ENCODE data around the gene ATP2B3.

ATP2B3 gene

DNA sequence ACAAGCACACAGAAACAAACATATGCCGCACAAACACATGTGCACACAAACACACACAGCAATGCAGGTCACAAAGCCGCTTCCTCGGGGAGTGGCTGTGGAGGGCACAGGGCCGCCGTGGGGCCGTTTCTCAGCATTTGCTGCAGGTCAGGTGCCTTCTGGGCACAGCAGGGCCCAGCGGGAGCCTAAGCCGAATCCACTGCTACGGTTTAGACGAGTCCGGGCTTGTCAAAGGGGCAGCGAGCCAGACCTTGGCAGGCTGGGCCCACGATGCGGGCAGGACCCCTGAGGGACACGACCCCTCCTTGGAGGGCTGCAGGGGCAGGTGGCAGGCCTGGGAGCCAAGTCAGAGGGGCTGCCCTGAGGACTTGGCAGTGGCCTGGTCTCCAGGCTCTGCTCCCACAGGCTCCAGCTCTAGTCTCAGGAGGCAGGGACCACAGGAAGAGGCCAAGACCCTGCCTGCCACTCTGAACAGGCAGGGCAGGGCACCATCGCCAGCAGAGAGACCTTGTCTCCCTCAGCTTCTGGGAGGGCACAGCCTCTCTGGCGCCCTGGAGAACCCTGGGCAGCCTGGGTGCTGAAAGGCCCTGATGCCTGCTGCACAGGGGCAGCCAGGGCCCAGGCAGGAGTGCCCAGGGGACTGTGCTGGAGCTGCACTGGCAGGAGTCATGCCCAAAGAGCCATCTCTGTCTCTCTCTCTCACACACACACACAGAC is 5.5 kb upstream of the ATP2B3 start:
- no peak for DNase-seq

DNA sequence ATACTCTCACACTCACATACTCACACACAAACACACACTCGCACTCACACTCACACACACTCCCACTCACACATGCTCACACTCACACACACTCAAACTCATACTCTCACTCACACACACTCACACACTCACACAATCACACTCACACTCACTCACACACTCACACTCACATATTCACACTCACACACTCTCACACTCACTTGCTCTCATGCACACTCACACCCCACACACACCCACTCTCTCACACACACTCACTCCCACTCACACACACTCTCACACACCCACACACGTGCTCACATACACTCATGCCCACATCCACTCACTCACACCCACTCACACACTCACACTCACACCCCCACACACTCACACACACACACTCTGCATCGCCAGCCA is 4.9 kb upstream of the ATP2B3 start:
- DNase-seq = no peak

DNA sequence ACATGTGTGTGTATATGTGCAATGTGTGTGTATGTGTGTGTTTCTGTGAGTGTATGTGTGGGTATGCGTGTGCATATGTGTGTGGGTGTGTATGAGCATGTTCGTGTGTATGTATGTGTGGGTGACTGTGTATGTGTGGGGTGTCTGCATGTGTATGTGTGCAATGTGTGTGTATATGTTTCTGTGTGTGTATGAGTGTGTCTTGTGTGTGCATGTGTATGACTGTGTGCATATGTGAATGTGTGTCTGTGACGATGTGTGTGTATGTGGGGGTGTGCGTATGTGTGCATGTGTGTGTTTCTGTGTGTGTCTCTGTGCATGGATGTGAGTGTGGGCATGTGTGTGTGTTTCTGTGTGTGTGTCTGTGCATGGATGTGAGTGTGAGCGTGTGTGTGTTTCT is 4.2 kb upstream of the ATP2B3 start:
- DNase-seq = no peak

DNA sequence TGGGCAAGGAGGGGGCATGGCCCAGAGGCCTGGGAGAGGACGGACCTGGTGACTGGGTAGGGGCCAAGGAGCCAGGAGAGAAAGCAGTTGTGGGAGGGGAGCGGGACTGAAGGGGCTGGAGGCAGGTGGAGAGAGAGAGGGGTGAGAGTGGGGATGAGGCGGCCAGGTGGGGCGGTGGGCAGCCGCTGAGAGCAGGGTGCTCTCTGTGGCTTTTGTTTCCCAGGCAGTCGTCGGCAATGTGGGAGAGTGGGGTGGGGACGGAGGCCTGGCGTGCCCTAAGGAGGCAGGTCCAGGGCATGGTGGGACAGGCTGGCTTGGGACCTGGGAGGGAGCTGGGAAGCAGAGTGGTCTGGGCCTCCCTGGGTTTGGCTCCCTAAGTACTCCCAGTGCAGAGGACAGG is 3.2 kb upstream of the ATP2B3 start:
- no peak for DNase-seq

DNA sequence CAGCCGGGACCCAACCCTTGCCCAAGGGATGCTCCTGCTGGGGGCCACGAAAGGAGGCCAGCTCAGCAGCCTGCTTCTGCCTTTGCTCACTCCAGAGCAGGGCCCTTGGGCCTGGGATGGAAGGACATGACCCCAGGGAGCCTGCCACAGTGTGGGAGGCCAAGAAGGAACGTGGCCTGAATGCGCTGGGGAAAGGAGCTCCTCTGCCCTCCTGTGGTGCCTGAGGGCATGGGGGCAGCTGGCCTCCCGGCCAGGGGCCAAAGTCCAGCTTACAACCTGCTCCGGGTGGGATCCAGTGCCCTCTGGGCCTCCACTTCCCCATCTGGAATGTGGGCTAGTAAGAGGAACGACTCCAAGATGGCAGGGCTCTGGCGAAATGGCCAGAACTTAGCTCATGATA is 2.0 kb upstream of the ATP2B3 start:
- DNase-seq = no peak

DNA sequence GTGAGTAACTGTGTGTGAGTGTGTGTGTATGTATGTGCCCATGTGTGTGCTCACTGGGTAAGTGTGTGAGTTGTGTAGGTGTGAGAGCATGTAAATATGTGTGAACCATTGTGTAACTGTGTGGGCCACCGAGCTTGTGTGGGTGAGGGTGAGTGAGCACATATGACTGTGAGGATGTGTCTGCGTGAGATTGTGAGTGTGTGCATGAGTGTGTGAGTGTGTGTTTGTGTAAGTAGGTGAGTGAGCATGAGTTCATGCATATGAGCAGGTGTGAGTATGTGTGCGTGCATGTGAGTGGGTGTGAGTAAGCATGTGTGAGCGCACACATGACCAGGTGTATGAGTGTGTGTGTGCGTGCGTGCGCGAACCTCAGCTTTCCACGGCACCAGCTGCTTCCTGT is 1.4 kb upstream of the ATP2B3 start:
- no peak for DNase-seq

DNA sequence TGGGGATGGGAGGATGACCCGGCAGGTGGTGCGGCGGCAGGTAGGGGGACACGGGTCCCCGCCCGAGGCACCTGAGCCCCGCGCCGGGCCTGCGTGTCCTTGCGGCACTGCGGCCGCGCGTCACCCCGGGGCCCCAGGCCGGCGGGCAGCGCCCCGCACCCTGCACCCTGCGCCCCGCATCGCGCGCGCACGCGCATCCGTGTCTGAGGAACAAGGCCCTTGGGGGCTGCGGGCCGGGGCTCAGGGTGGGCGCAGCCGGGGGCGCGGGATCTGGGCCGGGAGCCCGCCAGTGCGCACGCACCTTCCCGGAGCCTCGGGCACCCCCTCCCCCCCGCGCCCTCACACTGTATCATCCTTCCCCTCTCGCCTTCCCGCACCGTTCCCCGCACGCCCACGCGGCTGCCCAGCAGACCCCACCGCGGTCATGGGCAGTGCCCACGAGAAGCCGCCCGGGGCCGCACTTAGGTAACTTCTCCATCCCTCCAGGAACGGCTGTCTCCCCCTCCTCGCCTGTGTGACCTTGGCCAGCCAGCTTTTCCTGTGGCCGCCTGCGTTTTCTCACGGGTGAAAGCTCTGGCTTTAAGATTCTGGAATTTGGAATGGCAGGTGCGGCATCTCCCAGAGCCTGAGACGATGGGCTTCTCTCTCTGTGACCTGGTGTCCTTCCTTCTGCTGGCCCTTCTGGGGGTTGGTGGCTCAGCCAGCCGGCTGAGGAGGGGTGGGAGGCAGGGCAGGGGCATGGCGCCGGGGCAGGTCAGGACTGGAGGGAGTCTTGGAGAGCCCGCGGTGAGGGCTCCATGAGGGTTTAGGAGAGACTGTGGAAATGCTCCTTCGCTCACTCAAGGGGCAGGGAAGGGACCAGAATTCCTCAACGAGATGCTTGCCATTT is 748 bp downstream of the ATP2B3 start:
- DNase-seq = no peak

DNA sequence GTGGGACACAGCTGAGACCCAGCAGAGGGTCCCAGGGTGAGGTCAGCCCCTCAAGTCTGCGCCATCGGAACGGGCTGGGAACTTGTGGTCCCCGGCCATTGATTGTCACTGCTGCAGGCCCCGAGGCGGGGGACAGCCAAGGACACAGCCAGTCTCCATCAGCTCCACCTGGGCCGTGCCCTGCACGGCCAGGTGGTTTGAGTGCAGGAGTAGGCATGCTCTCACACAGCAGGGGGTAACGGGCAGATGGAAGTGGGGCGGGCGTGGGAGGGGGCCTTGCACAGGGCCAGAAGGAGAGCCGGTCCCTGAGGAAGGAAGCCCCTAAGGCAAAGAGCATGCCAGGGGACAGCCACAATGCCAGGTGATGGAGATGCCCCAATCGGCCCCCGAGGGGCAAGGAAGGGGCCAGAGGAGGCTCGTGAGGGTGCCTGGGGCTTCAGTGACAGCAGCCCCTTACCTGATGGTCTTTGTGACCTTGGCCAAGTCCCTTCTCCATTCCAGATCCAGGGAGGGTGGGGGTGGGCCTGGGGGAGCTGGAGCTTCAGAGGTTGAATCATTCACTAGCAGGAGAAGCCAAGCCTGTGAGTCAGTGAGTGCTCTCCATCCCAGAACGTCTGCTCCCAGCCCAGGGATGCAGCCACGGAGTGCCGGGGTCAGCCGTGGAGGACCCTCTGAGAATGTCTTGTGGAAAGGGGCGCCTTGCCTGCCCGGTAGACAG is 2.3 kb downstream of the ATP2B3 start:
- DNase-seq = no peak

DNA sequence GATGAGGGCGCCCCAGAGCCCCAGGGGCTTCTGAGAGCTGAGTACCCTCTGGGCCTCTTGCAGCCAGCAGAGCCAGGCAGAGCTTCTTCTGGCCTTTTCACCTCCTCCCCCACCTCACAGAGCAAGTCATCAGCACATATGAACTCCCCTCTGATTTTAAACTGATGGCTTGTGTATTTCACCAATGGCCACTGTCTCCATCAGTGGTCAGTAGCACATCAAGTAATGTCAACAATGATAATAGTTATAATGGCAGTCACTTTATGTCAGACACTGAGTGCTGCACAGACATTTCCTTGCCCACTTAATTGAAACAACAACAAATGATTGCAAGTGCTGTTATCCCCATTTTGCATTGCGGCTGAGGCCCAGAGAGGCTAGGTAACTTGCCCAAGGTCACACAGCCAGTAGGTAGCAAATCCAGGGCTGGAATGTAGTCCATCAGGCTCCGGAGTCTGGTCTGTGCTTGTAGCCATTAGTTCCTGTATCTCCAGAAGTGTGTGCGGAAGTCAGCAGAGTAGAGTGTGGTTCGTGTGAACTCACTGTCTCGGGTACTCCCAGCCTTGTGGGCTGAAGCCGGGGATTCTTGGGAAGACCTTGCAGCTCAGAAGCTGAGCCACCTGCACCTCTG is 3.0 kb downstream of the ATP2B3 start:
- DNase-seq = no peak

DNA sequence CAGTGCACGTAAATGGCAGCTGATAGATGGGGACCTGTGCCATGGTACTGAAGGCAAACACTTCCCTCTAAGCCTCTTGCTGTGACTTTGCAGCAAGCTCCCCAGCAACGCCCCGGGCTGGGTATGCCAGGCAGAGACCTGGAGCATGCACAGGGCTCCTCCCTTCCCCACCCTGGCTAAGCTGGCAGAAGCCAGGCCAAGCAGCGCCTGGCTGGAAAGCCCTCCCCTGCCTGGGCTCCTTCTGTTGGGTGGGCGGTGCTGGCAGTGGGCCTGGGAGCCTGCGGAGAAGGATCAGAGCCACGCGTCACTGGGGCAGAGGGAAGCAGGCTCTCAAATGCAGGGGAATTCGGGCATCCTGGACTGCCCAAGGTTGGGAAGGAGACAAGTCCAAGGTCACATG is 3.6 kb downstream of the ATP2B3 start:
- DNase-seq = no peak

DNA sequence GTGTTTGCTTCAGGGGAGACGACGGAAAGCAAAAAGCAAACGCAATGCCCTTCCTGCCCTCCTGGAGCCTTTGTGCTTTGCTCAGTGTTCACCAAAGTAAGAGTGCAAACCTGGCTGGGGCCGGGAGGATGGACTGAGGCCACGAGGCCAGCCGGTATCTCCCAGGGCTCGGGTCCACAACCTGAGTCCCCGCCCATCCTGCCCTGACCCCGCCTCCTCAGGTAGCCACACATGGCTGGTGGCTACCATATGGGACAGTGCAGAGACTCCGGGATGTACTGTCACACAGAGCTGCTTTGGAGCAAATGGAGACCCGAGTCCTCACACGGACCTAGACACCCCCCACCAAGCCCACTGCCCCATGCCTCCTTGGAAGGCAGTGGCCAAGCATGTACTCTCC is 4.8 kb downstream of the ATP2B3 start:
- no peak for DNase-seq

DNA sequence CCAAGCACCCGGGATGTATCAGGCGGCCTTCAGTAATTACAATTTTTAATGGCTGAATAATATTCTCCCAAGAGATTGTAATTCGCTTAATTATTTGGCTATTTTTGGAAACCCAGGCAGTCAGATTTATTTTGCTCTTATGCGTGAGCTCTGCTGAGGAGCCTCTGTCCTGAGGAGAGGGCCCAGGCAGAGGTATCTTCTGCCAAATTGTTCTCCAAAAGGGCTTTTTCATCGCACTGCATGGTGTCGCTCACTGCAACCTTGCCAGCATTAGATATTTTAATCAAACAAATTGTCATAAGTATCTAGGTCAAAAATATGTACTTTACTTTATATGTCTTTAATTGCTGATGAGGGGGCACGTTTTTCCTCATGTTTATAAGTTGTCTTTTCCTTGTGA is 5.8 kb downstream of the ATP2B3 start:
- no peak for DNase-seq

DNA sequence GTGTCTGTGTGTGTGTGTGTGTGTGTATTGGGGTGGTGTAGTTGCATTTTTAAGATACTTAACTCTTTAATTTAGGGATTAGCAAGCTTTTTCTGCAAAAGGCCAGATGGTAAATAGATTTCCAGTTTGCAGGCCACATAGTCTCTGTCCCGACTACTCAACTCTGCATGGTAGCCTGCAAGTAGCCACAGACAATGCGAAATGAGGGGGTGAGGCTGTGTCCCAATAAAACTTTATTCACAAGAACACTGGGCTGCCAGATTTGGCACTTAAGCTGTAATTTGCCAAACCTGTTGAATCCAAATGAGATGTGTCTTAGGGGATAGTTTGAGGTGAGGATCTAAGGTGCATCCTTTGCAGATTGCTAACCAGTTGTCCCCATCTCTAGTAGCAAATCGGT is 6.8 kb downstream of the ATP2B3 start:
- no peak for DNase-seq

DNA sequence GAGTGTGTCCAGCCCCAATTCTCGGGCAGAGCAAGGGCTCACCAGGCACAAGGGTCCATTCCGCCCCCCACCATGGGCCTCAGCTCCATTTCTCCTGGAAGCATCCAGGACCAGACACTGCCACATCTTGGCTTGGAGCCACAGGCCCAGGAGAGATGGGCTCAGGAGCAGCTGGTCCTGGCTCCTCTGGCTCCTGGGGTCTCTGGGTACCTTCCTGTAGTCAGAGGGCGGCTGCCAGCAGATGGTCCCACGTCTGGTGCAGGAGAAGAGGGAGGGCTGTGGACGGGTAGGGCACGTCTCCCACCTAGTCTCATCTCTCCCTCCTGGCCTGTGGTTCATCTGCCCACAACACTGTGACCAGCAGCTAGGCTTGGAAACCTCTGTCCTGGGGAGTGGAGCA is 8.0 kb downstream of the ATP2B3 start:
- no peak for DNase-seq

DNA sequence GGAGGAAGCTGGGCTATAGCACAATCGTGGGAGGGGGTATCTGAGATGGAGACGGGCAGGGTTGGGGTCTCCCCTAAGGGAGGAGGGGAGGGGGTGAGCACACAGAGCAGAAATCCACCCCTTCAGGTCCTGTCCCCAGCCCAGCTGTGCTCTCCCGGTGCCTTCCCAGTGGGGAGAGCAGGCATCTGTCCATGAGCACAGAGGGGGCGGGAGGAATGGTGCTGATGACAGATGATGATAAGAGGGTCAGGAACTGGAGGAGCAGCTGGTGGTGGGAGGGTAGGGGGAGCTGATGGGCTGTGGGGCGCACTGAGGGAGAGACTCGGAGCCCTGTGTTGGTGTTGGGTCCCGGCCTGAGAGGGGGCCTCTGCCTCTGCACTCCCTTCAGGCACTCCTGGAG is 8.6 kb downstream of the ATP2B3 start:
- DNase-seq = no peak

DNA sequence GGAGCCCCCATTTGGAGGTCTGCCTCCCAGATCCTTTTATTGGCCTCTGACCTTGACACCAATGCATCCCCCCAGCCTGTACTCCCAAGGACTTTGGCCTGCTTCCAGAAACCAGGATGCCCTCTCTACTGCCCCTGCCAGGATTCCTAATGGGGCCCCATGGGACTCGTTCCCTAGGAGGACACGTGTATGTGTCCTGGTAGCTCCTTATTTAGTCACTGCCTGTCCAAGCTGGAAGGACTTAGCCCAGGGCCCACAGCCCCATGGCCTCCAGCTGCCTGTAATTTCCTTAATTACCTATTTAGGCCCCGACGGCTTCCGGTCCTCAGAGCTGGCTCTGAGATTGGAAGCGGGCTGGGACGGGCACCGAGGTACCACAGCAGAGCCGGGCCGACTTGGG is 9.4 kb downstream of the ATP2B3 start:
- DNase-seq = no peak

DNA sequence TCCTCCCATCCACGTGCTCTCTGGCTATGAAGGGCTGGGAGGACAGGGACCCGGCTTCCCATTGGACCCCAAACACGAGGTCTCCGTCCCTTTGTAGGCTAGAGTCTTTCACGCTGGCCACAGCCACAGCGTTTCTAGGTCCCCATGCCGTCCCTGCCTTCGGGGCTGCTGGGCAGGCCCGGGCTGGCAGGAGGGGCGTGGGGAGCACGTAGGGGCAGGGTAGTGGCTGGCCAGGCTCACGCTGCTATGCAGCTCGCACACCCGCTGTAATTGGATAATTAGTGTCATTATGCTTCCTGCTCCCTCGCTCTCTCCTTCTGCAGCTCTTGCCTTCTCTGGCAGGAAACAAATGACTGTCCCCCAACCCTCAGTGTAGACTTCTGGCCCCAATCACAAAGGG is 9.8 kb downstream of the ATP2B3 start:
- no peak for DNase-seq

DNA sequence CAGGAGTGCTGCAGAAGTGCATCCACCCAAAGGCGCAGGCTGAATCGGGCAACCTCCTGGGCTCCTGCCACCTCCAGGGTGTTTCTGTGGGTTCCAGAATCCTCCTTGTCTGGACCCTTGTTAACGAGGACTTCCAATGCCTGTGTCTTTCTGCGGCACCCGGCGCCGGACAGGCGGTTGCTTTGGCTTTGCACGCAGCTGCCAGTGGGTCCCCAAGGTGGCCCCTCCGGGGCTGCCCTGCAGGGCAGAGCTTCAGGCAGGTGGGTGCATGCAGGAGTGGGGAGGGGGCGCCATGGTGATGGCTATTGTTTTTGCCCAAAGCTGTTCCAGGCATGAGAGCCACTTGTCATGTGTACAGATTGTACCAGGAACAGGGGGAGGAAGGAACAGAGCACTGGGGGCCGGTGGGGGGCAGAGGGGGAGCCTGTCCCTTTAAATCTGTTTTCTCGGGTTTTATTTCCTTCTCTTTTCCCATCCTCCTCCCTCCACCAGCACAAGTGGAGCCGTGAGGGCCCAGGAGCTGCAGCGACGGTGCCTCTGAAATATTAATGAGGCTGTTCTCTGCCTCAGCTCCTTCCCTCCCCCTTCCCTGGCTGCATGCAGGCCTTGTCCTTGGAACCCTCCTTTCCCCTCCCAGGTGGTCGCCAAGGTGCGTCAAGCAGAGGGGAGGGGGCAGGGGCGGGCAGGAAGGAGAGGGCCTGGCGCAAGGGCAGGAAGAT is 13.1 kb downstream of the ATP2B3 start:
- DNase-seq = no peak

DNA sequence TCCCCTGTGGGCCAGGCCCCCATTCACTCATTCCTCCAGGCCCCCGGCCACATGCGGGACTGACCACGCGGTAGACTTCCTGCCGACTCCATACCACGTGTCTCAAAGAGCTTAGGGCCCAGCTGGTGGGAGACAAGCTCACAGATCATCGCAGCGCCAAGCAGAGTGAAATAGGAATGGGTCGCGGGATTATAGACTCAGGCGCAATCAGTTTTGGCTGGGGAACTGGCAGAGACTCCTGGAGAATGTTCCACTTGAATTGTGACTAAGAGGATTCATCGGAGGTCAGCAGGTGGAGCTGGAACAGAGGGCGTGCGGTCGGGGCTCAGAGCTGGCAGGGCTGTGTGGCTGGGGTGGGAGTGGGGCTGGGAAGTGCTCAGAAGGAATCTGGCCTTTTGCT is 15.6 kb downstream of the ATP2B3 start:
- no peak for DNase-seq

DNA sequence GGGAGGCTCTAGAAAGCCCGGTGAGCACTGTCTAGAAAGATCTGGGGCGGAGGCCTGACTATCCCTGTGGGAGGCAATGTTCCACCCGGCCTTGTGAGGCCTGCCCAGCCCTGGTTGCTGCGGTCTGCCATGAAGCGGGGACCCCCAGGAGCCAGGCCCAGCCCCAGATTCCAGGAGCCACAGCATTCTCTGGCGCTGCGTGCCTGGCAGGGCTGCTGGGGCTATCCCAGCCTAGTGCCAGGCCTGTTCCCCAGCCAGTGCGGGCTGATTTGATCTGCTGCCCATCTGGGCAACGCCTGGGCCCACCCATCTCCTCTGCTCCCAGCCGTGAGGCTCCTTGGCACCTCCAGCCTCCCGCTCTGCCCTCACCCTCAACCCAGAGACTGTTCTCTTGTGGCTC is 19.6 kb downstream of the ATP2B3 start:
- DNase-seq = no peak

DNA sequence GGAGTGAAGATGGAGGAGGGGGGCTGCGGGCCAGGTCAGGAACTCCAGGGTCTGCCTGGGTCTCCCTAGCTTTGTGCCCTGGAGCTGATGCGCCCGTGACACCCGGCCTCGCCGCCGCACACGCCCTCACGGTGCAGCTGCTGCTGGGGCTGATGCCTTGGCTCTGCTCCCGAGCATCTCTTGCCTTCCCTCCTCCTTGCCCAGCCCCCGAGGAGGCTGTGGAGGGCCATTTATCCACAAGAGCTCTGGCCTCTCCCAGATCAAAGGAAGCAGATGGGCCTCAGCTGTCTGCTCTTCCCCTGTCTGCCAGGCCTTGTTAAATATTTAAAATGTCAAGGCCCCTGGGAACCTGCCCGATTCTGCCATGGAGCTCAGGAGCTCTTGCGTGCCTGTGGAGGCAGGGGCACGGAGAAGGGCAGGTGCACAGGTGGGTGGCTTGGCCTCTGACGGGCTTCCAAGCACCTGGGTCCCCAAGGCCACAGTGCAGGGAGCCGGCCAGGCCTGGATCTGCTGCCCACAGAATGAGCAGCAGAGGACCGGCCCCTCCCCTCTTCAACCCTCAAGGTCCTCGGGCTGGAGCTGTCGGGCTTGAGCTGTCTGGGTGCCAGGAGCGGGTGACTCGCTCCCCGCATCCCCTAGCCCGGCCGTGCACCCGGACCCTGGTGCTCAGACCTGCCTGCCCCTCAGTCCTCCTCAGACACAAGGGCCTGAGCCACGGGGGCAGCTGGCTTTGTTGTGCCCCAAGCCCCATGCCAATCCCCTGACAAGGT is 20.3 kb downstream of the ATP2B3 start:
- no peak for DNase-seq

DNA sequence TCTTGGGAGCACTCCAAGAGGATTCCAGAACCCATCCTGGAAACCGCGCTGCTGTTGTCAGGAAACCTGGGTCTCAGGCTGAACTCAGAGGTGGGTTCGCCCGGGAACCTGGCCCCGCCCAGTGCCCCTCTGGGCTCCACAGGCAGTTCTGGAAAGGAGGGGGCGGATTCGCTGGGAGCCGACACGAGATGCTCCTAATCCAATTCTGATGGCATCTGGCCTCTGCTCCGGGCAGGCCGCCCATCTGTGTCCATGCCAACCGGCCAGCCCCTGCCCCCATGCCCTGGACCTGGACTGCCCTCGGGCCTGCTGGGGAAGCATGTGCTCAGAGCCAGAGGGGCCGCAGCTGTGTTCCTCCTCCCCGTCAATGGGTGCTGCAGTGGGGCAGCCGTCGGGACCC is 21.0 kb downstream of the ATP2B3 start:
- DNase-seq = no peak

Data from NCI-H510A (cell line).